Vagina (tissue), 2 donors: ENCODE measurements around the gene CRB1. TPM values are rescaled to one million over a fixed set of nuclear protein-coding genes. Genes with fewer than 3 reads are reported as not detected.

Experiments used
- DNase-seq, 2 donors: peaks; one replicate each; pipeline ENCODE4 v3.0.0-alpha.2; 2017; ENCODE audit errors: extremely low spot score in 2 of 2
- H3K27ac ChIP-seq: fragments of 200-600 bp; sonication (generic); one replicate; pipeline ENCODE4 v1.5.1; 2019
- H3K27me3 ChIP-seq: fragments of 200-600 bp; sonication (generic); one replicate; pipeline ENCODE4 v1.5.1; 2019
- H3K36me3 ChIP-seq, 2 donors: fragments of 200-600 bp; sonication (generic); one replicate each; pipeline ENCODE4 v1.5.1; 2017 to 2019
- H3K4me1 ChIP-seq: fragments of 200-600 bp; sonication (generic); one replicate; pipeline ENCODE4 v1.5.1; 2019
- H3K4me3 ChIP-seq, 2 donors: fragments of 200-600 bp; sonication (generic); 1 replicate in 1 of 2; 2 replicates in 1 of 2; pipeline ENCODE4 v1.5.1; 2016 to 2019
- H3K9me3 ChIP-seq: fragments of 200-600 bp; sonication (generic); one replicate; pipeline ENCODE4 v1.5.1; 2019
- POLR2A ChIP-seq, 2 donors: fragments of 450-650 bp; IDR thresholded peaks; one replicate each; pipeline ENCODE4 v1.6.1; 2017; ENCODE audit warnings: antibody characterized with exemption in 2 of 2, mild to moderate bottlenecking in 2 of 2, moderate library complexity in 2 of 2
- POLR2AphosphoS5 ChIP-seq, 2 donors: sonication (generic); formaldehyde crosslinking; IDR thresholded peaks; one replicate each; pipeline ENCODE4 v1.9.0; 2017; ENCODE audit warnings: antibody characterized with exemption in 2 of 2, mild to moderate bottlenecking in 2 of 2, low read depth in 1 of 2; ENCODE audit not compliant: insufficient read depth in 1 of 2
- intact Hi-C: fragments of 100-400 bp; cut with DNase I; formaldehyde crosslinking; loops from one replicate; pipeline ENCODE4 v1.15.1; 2023
- total RNA-seq: library from RNA; depleted of rRNA; stranded (reverse); fragments of >200 nt; gene quantifications from one replicate; pipeline ENCODE4 v1.2.3, GENCODE V29; 2016
- TF ChIP-seq, protein P1 (sequence below), 3 experiments: fragments of 450-650 bp in 2 of 3; fragments of 200-600 bp in 1 of 3; sonication (generic) in 1 of 3; IDR thresholded peaks; one replicate each; pipeline ENCODE4 v1.5.1; 2017 to 2019; ENCODE audit warnings: antibody characterized with exemption in 3 of 3, mild to moderate bottlenecking in 2 of 3, moderate library complexity in 2 of 3

The CRB1 gene
- total RNA-seq, 1 donor from 2014 or later = not detected

DNA sequence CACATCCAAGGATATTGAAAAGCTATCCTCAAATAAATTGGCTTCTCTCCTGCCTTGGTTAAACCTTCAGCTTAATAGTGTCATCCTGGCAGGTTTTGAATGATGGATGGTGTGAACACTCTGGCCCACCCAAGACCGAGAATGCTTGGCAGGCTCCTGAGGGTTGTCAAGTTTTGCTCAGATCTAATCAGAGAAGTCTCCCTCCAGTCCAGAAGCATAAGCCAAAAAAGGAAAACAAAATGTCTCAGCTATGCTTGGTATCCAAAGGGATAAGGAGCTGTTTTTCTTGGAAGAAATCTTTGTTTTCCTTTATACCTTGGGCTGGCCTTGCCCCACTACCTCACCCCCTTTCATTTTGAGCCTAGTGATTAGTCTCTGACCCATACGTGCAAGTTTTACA is 172.7 kb downstream of the CRB1 start:
- Histone ChIP-seq H3K9me3 (no peaks in the 10 kb centered on the region), H3K27ac (no peak overlapping the region), H3K36me3 (no peaks in the 10 kb centered on the region), H3K4me3 (no peak overlapping the region), H3K27me3 (no peaks in the 10 kb centered on the region), H3K4me1 (no peaks in the 10 kb centered on the region)
- TF ChIP-seq POLR2A (IDR thresholded peaks at IDR 0.05) = no peak
- intact Hi-C loops = no loop called here
- DNase-seq = no peak

DNA sequence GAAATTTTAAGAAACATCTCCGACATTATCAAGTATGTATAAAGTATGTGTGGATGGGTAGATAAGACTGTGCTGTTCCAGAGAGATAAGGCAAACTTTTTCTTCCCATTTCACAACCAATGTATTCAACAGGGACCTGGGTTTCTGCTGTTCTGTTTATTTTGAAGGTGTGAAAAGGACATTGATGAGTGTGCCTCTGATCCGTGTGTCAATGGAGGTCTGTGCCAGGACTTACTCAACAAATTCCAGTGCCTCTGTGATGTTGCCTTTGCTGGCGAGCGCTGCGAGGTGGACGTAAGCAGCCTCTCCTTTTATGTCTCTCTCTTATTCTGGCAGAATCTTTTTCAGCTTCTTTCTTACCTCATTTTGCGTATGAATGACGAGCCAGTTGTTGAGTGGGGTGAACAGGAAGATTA is 174.0 kb downstream of the CRB1 start:
- TF ChIP-seq POLR2A (IDR thresholded peaks at IDR 0.05) = no peak
- TF ChIP-seq POLR2AphosphoS5 (IDR thresholded peaks at IDR 0.05; ENCODE audit: insufficient read depth in 1 of 2, low read depth in 1 of 2) = no peak
- TF ChIP-seq, protein P1, sequence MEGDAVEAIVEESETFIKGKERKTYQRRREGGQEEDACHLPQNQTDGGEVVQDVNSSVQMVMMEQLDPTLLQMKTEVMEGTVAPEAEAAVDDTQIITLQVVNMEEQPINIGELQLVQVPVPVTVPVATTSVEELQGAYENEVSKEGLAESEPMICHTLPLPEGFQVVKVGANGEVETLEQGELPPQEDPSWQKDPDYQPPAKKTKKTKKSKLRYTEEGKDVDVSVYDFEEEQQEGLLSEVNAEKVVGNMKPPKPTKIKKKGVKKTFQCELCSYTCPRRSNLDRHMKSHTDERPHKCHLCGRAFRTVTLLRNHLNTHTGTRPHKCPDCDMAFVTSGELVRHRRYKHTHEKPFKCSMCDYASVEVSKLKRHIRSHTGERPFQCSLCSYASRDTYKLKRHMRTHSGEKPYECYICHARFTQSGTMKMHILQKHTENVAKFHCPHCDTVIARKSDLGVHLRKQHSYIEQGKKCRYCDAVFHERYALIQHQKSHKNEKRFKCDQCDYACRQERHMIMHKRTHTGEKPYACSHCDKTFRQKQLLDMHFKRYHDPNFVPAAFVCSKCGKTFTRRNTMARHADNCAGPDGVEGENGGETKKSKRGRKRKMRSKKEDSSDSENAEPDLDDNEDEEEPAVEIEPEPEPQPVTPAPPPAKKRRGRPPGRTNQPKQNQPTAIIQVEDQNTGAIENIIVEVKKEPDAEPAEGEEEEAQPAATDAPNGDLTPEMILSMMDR (IDR thresholded peaks at IDR 0.05) = no peak
- Histone ChIP-seq H3K27me3 (no peaks in the 10 kb centered on the region), H3K27ac (no peak overlapping the region), H3K4me3 (no peak overlapping the region), H3K36me3 (no peaks in the 10 kb centered on the region), H3K9me3 (no peaks in the 10 kb centered on the region), H3K4me1 (no peaks in the 10 kb centered on the region)
- intact Hi-C loops = no loop called here
- DNase-seq = no peak

GRCh38 chr1:197444755-197445154 is 176.7 kb downstream of the CRB1 start:
- Histone ChIP-seq H3K4me3 (no peak overlapping the region), H3K27ac (no peak overlapping the region), H3K27me3 (no peaks in the 10 kb centered on the region), H3K36me3 (no peaks in the 10 kb centered on the region), H3K4me1 (no peaks in the 10 kb centered on the region), H3K9me3 (no peaks in the 10 kb centered on the region)
- intact Hi-C loops = no loop called here
- DNase-seq = no peak
- TF ChIP-seq, protein P1 (IDR thresholded peaks at IDR 0.05) = no peak
- no peak for TF ChIP-seq POLR2AphosphoS5 (IDR thresholded peaks at IDR 0.05; ENCODE audit: insufficient read depth in 1 of 2, low read depth in 1 of 2)

DNA sequence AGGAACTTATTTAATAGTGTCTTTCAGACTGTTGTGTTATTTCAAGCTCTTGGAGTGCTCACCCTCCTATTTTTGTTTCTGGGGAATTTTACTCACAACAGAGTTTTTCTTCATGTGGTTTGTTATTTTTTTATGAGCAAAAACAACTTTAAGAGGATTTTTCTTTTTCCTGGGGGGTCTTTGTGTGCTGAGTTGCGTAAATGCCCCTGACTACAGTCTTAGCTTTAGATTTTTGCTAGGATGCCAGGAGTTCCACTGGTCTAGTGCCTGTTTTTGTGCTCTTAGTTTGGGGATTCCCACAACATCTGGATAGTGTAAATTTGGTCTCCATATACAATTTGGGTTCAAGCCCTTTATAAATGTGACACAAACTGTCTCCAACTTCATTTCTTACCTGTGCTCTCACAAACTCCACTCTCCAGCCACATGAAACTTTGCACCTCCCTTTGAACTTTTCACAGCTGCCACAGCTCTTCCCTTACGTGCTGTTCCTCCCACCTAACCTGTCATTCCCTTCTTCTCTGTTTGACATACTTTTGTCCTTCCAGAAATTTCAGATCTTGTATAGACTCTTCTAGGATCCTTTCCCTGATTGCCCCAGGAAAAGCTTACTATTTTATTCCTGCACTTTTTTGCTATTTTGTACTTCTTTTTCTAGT is 180.2 kb downstream of the CRB1 start:
- no peak for DNase-seq

GRCh38 chr1:197451381-197451780 is 183.3 kb downstream of the CRB1 start:
- no peak for DNase-seq
- Histone ChIP-seq H3K36me3 (no peaks in the 10 kb centered on the region), H3K4me1 (no peaks in the 10 kb centered on the region), H3K27ac (no peak overlapping the region), H3K9me3 (no peaks in the 10 kb centered on the region), H3K4me3 (no peak overlapping the region), H3K27me3 (no peaks in the 10 kb centered on the region)
- no peak for TF ChIP-seq POLR2AphosphoS5 (IDR thresholded peaks at IDR 0.05; ENCODE audit: insufficient read depth in 1 of 2, low read depth in 1 of 2)
- TF ChIP-seq, protein P1 (IDR thresholded peaks at IDR 0.05) = no peak
- no peak for TF ChIP-seq POLR2A (IDR thresholded peaks at IDR 0.05)
- intact Hi-C loops = no loop called here

More for the DNA sequence above, 180.2 kb downstream of the CRB1 start:
- H3K4me1 ChIP-seq = no peaks in the 10 kb centered on the region
- intact Hi-C loops = no loop called here
- no peak overlapping the region for H3K4me3 ChIP-seq
- no peaks in the 10 kb centered on the region for H3K27me3 ChIP-seq
- H3K9me3 ChIP-seq = no peaks in the 10 kb centered on the region
- TF ChIP-seq, protein P1 (IDR thresholded peaks at IDR 0.05) = no peak
- TF ChIP-seq POLR2AphosphoS5 (IDR thresholded peaks at IDR 0.05; ENCODE audit: insufficient read depth in 1 of 2, low read depth in 1 of 2) (no peak), POLR2A (IDR thresholded peaks at IDR 0.05) (no peak)
- H3K36me3 ChIP-seq = no peaks in the 10 kb centered on the region
- no peak overlapping the region for H3K27ac ChIP-seq
